Measurements from ENCODE around the gene MCU.

GRCh38 chr10:72661431-72661830, 30.5 kb upstream of the MCU start:
- TF ChIP-seq CTCF (conservative IDR thresholded peaks at IDR 0.05; ENCODE audit: low read depth, low read length) (no peak), POLR2A (IDR thresholded peaks at IDR 0.05; ENCODE audit: low read depth, low read length) (no peak), RAD21 (IDR thresholded peaks at IDR 0.05; ENCODE audit: low read length) (no peak), RFX5 (IDR thresholded peaks at IDR 0.05; ENCODE audit: low read depth, low read length) (no peak), BHLHE40 (IDR thresholded peaks at IDR 0.05; ENCODE audit: low read depth, low read length) (no peak), MAZ (IDR thresholded peaks at IDR 0.05; ENCODE audit: borderline replicate concordance, low read depth, low read length) (no peak), FOS (IDR thresholded peaks at IDR 0.05; ENCODE audit: low read depth, low read length) (no peak), RCOR1 (IDR thresholded peaks at IDR 0.05; ENCODE audit: insufficient replicate concordance, low read length) (no peak), ELK1 (IDR thresholded peaks at IDR 0.05; ENCODE audit: borderline replicate concordance, low read depth, low read length) (no peak)

Data from IMR-90 (cell line).